ENCODE data around the gene TMEM156.

TMEM156 gene

GRCh38 chr4:38985410-38986100, 46.7 kb downstream of the TMEM156 start:
- no peak overlapping the region for H3K27ac ChIP-seq
- no peaks in the 10 kb centered on the region for H3K9me3 ChIP-seq (ENCODE audit: control insufficient read depth, low read length)
- H3K4me1 ChIP-seq, result no peaks in the 10 kb centered on the region
- no peak overlapping the region for H3K9ac ChIP-seq
- H3K4me2 ChIP-seq (ENCODE audit: low read length), result no peak overlapping the region
- H2AFZ ChIP-seq, result no peak overlapping the region
- no peaks in the 10 kb centered on the region for H3K79me2 ChIP-seq
- no peaks in the 10 kb centered on the region for H3K36me3 ChIP-seq (ENCODE audit: control insufficient read depth, insufficient read depth, low read length)
- H3K4me3 ChIP-seq (ENCODE audit: low read depth, low read length), result no peak overlapping the region
- no peaks in the 10 kb centered on the region for H3K27me3 ChIP-seq (ENCODE audit: control insufficient read depth, insufficient read depth, low read length)
- TF ChIP-seq CTCF (IDR thresholded peaks at IDR 0.05), result no peak

GRCh38 chr4:38983787-38984598, 48.2 kb downstream of the TMEM156 start:
- no peak for TF ChIP-seq CTCF (IDR thresholded peaks at IDR 0.05)
- Histone ChIP-seq H3K9ac (no peak overlapping the region), H3K27ac (no peak overlapping the region)

GRCh38 chr4:38983291-38983690, 48.9 kb downstream of the TMEM156 start:
- H3K36me3 ChIP-seq (ENCODE audit: control insufficient read depth, insufficient read depth, low read length), result no peaks in the 10 kb centered on the region
- no peaks in the 10 kb centered on the region for H3K27me3 ChIP-seq (ENCODE audit: control insufficient read depth, insufficient read depth, low read length)
- H3K4me2 ChIP-seq (ENCODE audit: low read length), result no peak overlapping the region
- TF ChIP-seq CTCF (IDR thresholded peaks at IDR 0.05), result no peak
- no peak overlapping the region for H3K4me3 ChIP-seq (ENCODE audit: low read depth, low read length)
- H3K27ac ChIP-seq, result no peak overlapping the region
- no peaks in the 10 kb centered on the region for H3K79me2 ChIP-seq
- H3K9ac ChIP-seq, result no peak overlapping the region
- H3K9me3 ChIP-seq (ENCODE audit: control insufficient read depth, low read length), result no peaks in the 10 kb centered on the region
- H2AFZ ChIP-seq, result no peak overlapping the region
- H3K4me1 ChIP-seq, result no peaks in the 10 kb centered on the region

More at GRCh38 chr4:38983787-38984598, 48.2 kb downstream of the TMEM156 start:
- H3K4me1 ChIP-seq, result no peaks in the 10 kb centered on the region
- H3K36me3 ChIP-seq (ENCODE audit: control insufficient read depth, insufficient read depth, low read length), result no peaks in the 10 kb centered on the region
- no peak overlapping the region for H2AFZ ChIP-seq
- no peak overlapping the region for H3K4me3 ChIP-seq (ENCODE audit: low read depth, low read length)
- H3K4me2 ChIP-seq (ENCODE audit: low read length), result no peak overlapping the region
- H3K27me3 ChIP-seq (ENCODE audit: control insufficient read depth, insufficient read depth, low read length), result no peaks in the 10 kb centered on the region
- H3K9me3 ChIP-seq (ENCODE audit: control insufficient read depth, low read length), result no peaks in the 10 kb centered on the region
- no peaks in the 10 kb centered on the region for H3K79me2 ChIP-seq

- H3K27ac ChIP-seq, result no peak overlapping the region
- no peak overlapping the region for H3K9ac ChIP-seq
- no peaks in the 10 kb centered on the region for H3K79me2 ChIP-seq
- H2AFZ ChIP-seq, result no peak overlapping the region
- H3K36me3 ChIP-seq (ENCODE audit: control insufficient read depth, insufficient read depth, low read length), result no peaks in the 10 kb centered on the region
- TF ChIP-seq CTCF (IDR thresholded peaks at IDR 0.05), result no peak
- H3K4me3 ChIP-seq (ENCODE audit: low read depth, low read length), result no peak overlapping the region
- H3K9me3 ChIP-seq (ENCODE audit: control insufficient read depth, low read length), result no peaks in the 10 kb centered on the region
- H3K4me1 ChIP-seq, result no peaks in the 10 kb centered on the region
- H3K27me3 ChIP-seq (ENCODE audit: control insufficient read depth, insufficient read depth, low read length), result no peaks in the 10 kb centered on the region
- no peak overlapping the region for H3K4me2 ChIP-seq (ENCODE audit: low read length)
These were observed 49.7 kb downstream of the TMEM156 start for GRCh38 chr4:38982361-38983095.

Data from parathyroid adenoma (tissue), 2 donors.